ENCODE results near the gene CDK16.
"Not testable (repeated sequence)": the region's sequence is repeated elsewhere in the genome, so short reads cannot be mapped to it uniquely, and the experiment has no call there.

Gene CDK16

DNA sequence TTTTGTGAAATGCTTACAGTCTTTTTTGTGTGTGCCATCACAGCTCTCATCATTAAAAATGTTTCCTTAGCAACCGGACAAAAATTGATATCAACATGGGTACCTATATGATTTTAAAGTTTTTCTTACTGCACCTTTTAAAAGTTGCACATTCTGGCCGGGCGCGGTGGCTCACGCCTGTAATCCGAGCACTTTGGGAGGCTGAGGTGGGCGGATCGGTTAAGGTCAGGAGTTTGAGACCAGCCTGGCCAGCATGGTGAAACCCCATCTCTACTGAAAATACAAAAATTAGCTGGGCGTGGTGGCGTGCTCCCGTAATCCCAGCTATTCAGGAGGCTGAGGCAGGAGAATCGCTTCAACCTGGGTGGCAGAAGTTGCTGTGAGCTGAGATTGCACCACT, 39.1 kb downstream of the CDK16 start:
- DNase-seq, result not testable (repeated sequence)

DNA sequence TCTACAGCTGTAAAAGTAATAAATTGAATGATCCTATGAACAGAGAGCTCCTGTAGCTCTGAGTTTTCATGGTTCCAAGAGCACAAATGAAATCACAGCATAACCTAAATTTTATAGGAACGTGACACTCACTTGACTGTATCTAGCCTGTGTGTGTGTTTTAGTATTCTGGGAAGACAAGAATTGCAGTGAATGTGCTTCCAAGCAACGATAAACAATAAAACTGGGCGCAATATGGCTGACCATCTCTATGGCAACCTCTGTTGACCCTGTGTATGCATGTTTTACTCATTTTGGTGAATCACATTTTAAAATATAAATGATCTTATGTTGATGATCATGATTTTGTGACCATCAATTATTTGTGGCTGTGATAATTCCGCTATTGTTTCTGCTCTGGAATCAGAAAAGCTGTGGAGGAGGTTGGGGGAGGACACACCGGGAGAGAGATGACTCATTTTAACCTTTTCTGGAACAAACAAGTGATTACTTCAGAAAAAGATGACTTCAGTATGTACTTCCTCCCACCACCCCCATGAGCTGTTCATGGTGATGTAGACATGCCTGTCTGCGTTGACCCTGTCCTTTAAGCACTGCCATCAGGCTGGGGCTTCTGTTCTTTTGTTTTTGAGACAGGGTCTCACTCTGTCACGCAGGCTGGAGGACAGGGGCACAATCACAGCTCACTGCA, 46.1 kb downstream of the CDK16 start:
- DNase-seq, result no peak

DNA sequence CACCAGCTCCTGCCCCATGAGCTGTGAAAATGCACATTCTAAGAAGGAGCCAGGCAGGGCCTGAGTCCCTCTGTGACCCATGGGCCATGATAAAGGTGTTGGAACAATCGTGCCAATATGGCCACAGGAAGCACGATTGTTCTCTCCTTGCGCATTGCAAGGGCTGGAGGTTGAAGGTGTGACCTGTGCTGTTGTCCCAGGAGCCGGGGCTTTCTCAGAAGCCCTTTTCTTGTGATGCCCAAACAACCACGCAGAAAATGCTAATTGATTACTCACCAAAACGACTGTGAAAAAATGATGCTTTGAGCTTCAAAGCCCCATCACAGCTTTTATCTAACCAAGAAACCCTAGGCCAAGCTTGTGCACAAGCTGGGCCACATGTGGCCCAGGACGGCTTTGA, 48.2 kb downstream of the CDK16 start:
- DNase-seq, result no peak

DNA sequence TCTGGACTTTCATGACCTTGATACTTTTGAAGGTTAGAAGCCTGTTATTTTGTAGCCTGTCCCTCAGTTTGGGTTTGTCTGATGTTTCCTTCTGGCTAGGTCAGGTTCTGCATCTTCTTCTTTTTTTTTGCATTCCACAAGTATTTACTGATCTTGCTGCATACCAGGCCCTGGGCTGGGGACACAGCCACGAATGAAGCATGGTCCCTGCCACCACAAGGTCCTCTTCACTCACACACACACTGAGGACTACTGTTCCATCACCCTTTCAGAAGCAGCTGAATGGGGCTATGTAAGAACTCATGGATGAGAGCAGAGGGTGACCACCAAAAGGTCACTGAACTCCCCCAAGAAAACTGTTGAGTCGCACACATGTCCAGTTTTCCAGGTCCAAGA, 53.5 kb downstream of the CDK16 start:
- DNase-seq, result no peak

DNA sequence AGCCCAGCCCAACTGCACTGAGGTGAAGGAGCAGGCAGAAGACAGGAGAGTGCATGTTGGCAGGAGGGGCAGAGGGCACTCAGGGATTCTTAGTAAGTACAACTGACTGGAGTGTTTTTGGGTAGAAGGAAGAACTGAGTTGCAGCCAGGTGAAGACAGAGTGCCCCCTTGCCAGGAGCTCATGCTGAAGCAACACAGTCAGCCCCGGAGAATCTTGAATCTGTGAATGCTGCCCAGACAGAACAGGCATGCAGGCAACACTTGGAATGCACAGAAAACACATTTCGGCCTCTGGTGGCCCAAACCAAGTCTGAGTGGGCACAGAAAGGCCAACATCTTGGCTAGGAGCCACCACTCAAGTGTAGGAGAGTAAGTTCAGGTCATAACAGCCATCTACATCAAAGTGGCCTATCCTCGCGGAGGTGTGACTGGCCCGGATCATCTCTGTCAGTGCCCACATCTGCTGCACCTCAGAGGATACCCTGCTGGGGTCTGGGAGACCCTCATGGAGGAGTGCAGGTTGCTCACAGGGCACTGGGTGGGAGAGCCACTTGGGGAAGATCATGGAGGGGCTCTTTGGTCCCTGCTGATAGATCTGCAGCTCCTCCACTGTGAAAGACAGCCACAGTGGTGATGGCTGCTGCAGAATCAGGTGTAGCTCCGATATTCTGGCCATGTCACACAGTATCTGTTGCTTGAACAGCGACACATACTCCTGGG, 54.7 kb downstream of the CDK16 start:
- DNase-seq, result no peak

DNA sequence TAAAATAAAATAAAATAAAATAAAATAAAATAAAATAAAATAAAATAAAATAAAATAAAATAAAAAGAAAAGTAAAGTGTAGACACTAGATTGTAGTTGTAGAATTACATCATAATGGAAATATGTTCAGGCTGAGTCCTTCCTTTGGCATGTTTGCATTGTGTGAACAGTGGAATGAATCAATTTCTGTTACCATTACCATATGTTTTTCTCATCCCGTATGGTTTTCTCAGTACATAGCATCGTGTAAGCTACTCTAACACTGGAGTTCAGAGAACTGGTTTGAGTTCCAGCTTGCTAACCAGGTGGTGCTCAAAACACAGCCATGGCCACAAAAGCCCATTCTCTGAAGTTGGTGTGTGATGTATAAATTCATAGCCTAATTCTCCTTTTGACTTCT, 60.2 kb downstream of the CDK16 start:
- DNase-seq, result no peak

All from NCI-H524 (cell line).